A673 (cell line): ENCODE results near the gene GALR1. TPM values are rescaled to one million over a fixed set of nuclear protein-coding genes. Genes with fewer than 3 reads are reported as not detected.

ENCODE experiments used
- BruUV-seq: library from RNA; stranded (reverse); fragments of 400-500 nt; replicated peaks from 2 replicates; lab custom pipeline; 2021; lab: Mats Ljungman, UMichigan
- CTCF ChIA-PET: fragments of 300-600 bp; sonication (Branson Sonifier 250); formaldehyde crosslinking; loops from one replicate; lab custom pipeline; 2022; ENCODE audit warnings: antibody characterized with exemption; lab: Charles Lee
- POLR2A ChIA-PET: fragments of 300-600 bp; sonication (Branson Sonifier 250); formaldehyde crosslinking; loops from one replicate; lab custom pipeline; 2022; ENCODE audit warnings: antibody characterized with exemption; ENCODE audit not compliant: low non-redundant PET; lab: Charles Lee
- DNase-seq: peaks from one replicate; pipeline ENCODE4 v3.0.0-alpha.2; 2015; ENCODE audit warnings: low spot score
- H3K27ac ChIP-seq: fragments of 200-600 bp; sonication (generic); 2 replicates; pipeline ENCODE4 v1.5.1; 2016; ENCODE audit warnings: mixed run types, low read depth, mild to moderate bottlenecking, mixed read lengths, antibody characterized with exemption, low read length; ENCODE audit not compliant: poor library complexity, severe bottlenecking
- H3K27me3 ChIP-seq: fragments of 200-600 bp; sonication (generic); replicated peaks from 2 replicates; pipeline ENCODE4 v1.6.1; 2017; ENCODE audit warnings: mixed run types, low read depth, mild to moderate bottlenecking, mixed read lengths, antibody characterized with exemption, low read length; ENCODE audit not compliant: insufficient read depth, poor library complexity
- H3K36me3 ChIP-seq: fragments of 200-600 bp; sonication (generic); 2 replicates; pipeline ENCODE4 v1.6.1; 2016; ENCODE audit warnings: mixed run types, mild to moderate bottlenecking, mixed read lengths, antibody characterized with exemption, low read length; ENCODE audit not compliant: insufficient read depth, poor library complexity, severe bottlenecking
- H3K4me1 ChIP-seq: fragments of 200-600 bp; sonication (generic); 2 replicates; pipeline ENCODE4 v1.6.1; 2017; ENCODE audit warnings: mixed run types, mild to moderate bottlenecking, mixed read lengths, antibody characterized with exemption, low read length; ENCODE audit not compliant: insufficient read depth, poor library complexity, severe bottlenecking
- H3K4me3 ChIP-seq: fragments of 200-600 bp; sonication (generic); 2 replicates; pipeline ENCODE4 v1.5.1; 2016; ENCODE audit warnings: low read depth, mixed run types, mild to moderate bottlenecking, mixed read lengths, low read length; ENCODE audit not compliant: poor library complexity, severe bottlenecking
- H3K9me3 ChIP-seq: fragments of 200-600 bp; sonication (generic); 2 replicates; pipeline ENCODE4 v1.6.1; 2016; ENCODE audit warnings: mixed run types, low read depth, mild to moderate bottlenecking, mixed read lengths, antibody characterized with exemption, low read length; ENCODE audit not compliant: poor library complexity, severe bottlenecking
- EZH2 ChIP-seq: fragments of 200-600 bp; sonication (generic); IDR thresholded peaks from 2 replicates; pipeline ENCODE4 v1.6.1; 2017; ENCODE audit warnings: borderline replicate concordance, low read depth, mild to moderate bottlenecking, mixed read lengths, antibody characterized with exemption, low read length; ENCODE audit not compliant: poor library complexity, severe bottlenecking
- intact Hi-C: fragments of 100-400 bp; cut with micrococcal nuclease; formaldehyde crosslinking; loops from one replicate; pipeline ENCODE4 v1.10.0; 2022; ENCODE audit not compliant: unreplicated experiment
- total RNA-seq: library from RNA; stranded (reverse); gene quantifications from 2 replicates; pipeline ENCODE4 v1.2.3, GENCODE V29; 2021
- TF ChIP-seq, protein P1 (sequence below): fragments of 300-800, 200-600 bp; sonication (generic); conservative IDR thresholded peaks from 2 replicates; pipeline ENCODE4 v1.5.1; 2017; ENCODE audit warnings: low read depth, mild to moderate bottlenecking, antibody characterized with exemption, low read length, moderate library complexity, mixed read lengths

The GALR1 gene
- total RNA-seq, 1 experiment from 2014 or later = not detected

DNA sequence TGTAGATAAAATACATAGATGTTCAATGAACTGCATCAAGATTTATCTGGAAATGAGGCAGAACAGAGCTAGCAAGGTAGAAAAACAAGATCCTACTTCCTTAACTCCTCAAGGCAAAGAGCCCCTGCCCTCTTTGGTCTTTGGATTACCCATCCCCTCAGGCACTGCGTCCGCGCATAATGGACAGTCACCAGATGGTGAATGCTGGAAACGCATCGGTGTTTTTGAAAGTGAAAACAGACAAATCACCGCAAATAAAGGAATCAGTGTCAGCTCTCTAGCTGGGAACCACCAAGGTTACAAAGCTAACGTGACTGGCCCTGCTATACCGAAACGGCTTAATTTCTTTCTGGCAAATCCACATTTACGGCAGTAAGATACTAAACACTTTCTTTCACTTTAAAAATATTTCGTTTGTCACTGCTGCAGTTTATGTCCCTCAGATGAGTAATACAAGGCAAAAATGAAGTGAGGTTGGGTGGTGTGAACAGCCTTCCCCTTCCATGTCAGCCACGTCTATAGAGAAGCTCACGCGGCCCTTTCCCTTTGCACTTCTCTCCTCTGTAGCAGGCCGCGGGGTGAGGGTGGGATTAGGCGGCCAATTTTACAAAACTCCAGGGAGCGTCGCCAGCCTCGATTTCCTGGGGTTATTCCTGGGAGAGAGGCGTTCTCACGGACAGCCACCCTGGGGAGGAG lies 627 bp upstream of the GALR1 start:
- CTCF ChIA-PET = no interaction called here
- BruUV-seq = no TSS peak
- TF ChIP-seq, protein P1, sequence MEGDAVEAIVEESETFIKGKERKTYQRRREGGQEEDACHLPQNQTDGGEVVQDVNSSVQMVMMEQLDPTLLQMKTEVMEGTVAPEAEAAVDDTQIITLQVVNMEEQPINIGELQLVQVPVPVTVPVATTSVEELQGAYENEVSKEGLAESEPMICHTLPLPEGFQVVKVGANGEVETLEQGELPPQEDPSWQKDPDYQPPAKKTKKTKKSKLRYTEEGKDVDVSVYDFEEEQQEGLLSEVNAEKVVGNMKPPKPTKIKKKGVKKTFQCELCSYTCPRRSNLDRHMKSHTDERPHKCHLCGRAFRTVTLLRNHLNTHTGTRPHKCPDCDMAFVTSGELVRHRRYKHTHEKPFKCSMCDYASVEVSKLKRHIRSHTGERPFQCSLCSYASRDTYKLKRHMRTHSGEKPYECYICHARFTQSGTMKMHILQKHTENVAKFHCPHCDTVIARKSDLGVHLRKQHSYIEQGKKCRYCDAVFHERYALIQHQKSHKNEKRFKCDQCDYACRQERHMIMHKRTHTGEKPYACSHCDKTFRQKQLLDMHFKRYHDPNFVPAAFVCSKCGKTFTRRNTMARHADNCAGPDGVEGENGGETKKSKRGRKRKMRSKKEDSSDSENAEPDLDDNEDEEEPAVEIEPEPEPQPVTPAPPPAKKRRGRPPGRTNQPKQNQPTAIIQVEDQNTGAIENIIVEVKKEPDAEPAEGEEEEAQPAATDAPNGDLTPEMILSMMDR = no peak
- TF ChIP-seq EZH2 = no peak
- peaks cover 17% of the 10 kb centered on the region for H3K27me3 ChIP-seq
- no peaks in the 10 kb centered on the region for H3K36me3 ChIP-seq
- POLR2A ChIA-PET = no interaction called here
- no peak overlapping the region for H3K4me3 ChIP-seq
- peaks cover 16% of the 10 kb centered on the region for H3K9me3 ChIP-seq
- H3K27ac ChIP-seq = no peak overlapping the region
- intact Hi-C loops = no loop called here
- H3K4me1 ChIP-seq = no peaks in the 10 kb centered on the region
- no peak for DNase-seq

DNA sequence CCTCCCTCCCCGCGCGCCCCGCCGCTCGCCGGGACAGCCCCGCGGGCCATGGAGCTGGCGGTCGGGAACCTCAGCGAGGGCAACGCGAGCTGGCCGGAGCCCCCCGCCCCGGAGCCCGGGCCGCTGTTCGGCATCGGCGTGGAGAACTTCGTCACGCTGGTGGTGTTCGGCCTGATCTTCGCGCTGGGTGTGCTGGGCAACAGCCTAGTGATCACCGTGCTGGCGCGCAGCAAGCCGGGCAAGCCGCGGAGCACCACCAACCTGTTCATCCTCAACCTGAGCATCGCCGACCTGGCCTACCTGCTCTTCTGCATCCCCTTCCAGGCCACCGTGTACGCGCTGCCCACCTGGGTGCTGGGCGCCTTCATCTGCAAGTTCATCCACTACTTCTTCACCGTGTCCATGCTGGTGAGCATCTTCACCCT lies 865 bp downstream of the GALR1 start:
- BruUV-seq = no TSS peak
- H3K36me3 ChIP-seq = no peaks in the 10 kb centered on the region
- no peak for DNase-seq
- H3K4me1 ChIP-seq = no peaks in the 10 kb centered on the region
- CTCF ChIA-PET = no interaction called here
- no peak overlapping the region for H3K4me3 ChIP-seq
- intact Hi-C loops = no loop called here
- peaks cover 17% of the 10 kb centered on the region for H3K27me3 ChIP-seq
- H3K27ac ChIP-seq = no peak overlapping the region
- H3K9me3 ChIP-seq = peaks cover 14% of the 10 kb centered on the region
- POLR2A ChIA-PET = no interaction called here
- TF ChIP-seq, protein P1 = no peak
- no peak for TF ChIP-seq EZH2

DNA sequence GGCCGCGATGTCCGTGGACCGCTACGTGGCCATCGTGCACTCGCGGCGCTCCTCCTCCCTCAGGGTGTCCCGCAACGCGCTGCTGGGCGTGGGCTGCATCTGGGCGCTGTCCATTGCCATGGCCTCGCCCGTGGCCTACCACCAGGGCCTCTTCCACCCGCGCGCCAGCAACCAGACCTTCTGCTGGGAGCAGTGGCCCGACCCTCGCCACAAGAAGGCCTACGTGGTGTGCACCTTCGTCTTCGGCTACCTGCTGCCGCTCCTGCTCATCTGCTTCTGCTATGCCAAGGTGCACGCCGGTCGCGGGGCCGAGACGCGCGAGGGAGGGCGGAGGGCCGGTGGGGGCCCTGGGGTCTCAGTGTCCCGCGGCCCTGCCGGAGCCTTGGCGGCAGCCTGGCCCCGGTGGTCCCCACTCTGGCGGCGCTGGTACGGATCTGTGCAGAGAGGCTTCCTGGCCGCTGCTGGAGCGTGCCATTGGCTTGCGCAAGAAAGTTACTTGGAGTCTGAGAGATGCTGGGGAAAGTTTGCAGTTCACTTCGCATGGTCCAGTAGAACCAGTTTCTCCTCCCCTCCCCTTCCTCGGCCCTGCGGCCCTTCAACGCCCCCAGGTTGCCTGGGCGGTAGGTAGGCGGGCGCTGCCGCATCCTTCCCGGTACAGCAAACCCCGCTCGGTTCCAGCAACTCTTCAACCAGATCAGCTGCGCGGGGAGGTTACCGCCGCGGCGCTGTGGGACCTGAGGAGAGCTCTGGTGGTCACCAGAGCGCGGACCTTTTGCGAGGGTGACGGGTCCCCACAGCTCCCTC lies 1.5 kb downstream of the GALR1 start:
- Histone ChIP-seq H3K36me3 (no peaks in the 10 kb centered on the region), H3K27me3 (peaks cover 17% of the 10 kb centered on the region), H3K4me1 (no peaks in the 10 kb centered on the region), H3K4me3 (no peak overlapping the region), H3K9me3 (peaks cover 14% of the 10 kb centered on the region), H3K27ac (no peak overlapping the region)
- no peak for DNase-seq
- no TSS peak for BruUV-seq
- intact Hi-C loops = no loop called here
- POLR2A ChIA-PET = no interaction called here
- CTCF ChIA-PET = no interaction called here
- TF ChIP-seq, protein P1 = no peak
- TF ChIP-seq EZH2 = no peak
